Measurements from ENCODE around the gene LYSMD3.

Gene LYSMD3

DNA sequence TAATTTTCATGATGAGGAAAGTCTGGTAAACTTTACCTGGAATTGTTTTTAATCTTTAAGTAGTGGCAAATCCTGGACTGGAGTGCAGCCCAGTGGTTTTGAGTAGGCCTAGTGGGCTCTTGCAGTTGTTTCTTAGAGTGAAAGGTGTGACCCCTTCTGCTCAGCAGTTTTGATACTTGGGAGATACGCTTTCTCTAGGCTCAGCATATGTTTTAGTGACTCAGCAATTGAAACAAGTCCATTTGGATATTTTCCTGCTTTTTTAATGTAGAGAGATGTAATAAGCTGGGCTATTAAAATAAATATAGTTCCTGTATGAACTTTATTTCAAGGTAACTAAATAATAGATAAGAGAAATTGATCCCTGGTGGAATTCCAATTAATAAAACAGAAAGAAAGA, 48.7 kb downstream of the LYSMD3 start:
- no peak for DNase-seq (ENCODE audit: low read depth, low spot score)

DNA sequence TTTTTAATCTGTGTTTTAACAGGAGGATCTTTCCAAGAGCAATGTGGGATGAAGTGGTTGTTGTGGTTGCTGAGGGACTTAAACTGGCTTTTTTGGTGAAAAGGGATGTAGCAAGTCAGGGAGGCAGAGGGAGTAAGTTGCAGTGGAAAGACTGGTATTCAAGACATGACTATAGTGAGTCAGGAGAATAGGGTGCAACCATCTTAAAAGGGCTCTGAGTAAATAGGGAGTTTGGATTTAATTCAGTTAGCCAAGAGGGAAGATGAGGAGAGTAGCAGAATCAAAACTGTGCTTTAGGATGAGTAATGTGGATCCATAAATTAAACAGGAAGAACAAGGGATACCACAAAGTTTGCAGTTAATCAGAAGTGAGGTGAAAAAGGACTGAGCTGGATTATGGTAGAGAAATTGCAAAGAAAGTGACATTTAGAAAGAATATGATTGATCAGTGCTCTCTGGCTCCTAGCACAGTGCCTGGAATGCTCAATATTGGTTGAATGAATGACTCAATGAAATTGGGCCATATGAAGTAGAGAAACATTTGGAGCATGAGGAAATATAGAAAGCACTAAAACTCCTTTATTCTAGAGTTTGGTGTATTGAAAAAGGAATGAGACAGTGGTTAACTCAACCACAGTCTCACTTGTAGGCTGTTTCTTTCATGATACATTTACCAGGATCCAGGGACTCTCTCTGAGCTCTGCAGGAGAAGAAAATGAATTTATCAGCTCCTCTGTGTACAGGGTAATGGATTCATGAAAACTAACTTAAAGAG, 49.6 kb downstream of the LYSMD3 start:
- DNase-seq (ENCODE audit: low read depth, low spot score): no peak

DNA sequence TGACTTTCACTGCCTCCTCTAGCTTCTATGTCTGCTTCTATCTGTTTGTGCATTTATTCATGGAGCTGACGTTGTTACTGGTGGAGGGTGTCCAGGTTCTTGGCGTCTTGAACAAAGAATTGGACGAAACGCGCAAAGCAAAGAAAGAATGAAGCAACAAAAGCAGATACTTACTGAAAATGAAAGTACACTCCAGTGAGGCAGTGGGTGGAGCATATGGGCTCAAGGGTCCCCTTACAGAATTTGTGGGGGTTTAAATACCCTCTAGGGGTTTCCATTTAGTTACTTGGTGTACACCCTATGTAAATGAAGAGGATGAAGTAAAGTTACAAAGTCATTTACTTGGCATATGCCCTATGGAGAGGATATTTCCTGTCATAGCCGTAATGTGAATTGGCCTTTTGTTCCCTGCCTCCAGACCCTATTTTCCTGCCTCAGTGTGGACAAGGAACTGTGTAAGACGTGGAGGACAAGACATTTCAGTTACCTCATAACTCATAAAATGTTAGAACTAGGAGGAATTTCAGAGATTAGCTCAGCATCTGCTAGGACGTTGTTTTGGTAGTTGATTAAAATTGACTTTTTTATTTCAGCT, 51.7 kb downstream of the LYSMD3 start:
- DNase-seq (ENCODE audit: low read depth, low spot score): no peak

DNA sequence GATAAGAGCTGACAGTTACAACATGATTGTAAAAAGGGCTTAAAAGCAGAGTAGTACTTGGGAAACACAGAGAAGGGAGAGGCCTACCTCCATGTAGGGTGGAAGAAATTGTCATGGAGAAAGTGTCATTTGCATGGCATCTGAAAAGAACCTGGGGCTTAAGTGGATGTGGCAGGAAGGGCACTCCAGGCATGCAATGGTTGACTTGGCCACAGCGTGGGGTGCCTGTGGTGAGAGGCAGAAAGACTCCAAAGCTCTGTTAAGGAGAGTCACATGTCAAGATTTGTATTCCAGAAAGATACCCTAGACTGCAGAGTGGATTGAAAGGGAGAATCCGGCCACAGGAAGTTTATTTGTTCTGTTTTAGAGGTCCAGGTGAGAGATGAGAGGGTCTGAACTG, 52.3 kb downstream of the LYSMD3 start:
- no peak for DNase-seq (ENCODE audit: low read depth, low spot score)

DNA sequence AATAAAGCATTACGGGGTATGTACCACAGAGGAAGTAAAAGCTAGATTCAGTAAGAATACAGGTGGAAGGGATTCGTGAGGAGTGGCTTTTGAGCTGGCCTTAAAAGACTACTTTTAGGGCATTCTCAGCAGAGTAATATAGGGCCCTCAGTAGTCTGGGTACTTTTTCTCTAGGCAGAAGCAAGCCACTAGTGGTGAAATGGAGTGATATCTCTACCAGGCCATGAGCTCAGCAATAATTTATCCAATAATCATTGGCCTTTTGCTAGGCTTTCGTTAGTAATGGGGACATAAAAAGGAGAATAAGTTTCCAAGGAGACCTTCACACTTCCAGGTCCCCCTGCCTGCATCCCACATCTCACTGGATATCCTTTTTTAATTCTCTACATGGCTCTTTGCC, 53.0 kb downstream of the LYSMD3 start:
- no peak for DNase-seq (ENCODE audit: low read depth, low spot score)

DNA sequence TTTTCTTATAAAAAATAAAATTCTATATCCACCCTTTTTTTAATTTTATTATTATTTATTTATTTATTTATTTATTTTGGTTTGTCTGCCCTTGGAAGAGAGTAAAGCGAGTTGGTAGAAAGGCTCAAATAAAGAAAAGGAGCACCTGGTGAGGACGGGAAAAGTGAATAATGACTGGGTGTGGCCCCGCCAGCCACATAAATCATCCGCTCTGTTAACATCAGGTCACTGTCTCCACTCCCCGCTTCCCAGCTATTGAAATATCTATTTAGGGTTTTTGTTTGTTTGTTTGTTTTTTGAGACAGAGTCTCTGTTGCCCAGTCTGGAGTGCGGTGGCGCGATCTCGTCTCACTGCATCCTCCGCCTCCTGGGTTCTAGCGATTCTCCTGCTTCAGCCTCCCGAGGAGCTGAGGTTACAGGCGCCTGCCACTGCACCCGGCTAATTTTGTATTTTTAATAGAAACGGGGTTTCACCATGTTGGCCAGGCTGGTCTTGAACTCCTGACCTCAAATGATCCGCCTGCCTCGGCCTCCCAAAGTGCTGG, 53.9 kb downstream of the LYSMD3 start:
- DNase-seq (ENCODE audit: low read depth, low spot score): no peak

DNA sequence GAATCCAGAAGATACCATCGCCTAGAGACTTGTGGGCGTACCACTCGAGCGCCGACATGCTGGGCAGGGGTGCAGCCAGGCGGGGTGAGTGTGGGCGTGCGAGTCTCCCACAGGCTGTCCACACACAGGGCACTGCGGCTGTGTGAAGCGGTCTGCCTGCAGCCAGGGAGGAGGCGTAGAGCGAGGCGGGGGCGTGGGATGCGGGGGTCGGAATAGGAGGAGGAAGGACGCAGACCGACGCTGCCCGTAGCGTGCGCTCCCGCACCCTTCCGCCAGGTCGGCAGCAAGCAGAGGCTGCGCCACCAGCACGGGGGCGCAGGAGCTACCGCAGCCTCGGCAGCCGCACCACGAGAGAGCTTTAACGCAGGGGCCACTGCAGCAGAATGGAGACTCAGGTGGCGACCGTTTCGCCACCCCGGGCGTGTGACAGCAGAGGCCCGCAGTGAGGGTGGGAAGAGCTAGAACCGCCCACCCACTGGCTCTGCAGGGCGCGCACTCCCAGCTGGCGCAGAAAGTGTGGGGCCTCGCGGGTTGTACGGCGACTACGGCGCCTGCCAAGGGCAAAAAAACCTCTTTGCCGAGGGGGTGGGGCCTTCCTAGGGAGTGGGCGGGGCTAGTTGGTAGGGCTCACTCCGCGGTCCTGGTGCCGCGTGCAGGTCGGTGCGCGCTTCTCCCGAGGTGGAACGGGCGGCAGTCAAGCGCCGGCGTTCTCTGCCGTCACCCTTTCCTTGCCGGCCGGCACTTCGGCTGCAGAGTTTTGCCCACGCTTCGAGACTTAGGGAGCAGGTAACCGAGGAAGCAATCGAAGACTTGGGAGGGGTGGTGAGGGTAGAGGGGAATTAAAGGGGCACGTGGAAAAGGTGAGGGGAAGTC, 54.9 kb downstream of the LYSMD3 start, which contains the start of the genes MBLAC2 and POLR3G:
TSS of gene MBLAC2 (minus strand) at position 537 of the 873 bp plus-strand sequence. CDS start at position 58, 479 bp downstream.
TSS of gene POLR3G (plus strand) at position 630 of the 873 bp plus-strand sequence. CDS start 10,704 bp downstream, outside the sequence.
- DNase-seq (ENCODE audit: low read depth, low spot score): peak; percentile 69

DNA sequence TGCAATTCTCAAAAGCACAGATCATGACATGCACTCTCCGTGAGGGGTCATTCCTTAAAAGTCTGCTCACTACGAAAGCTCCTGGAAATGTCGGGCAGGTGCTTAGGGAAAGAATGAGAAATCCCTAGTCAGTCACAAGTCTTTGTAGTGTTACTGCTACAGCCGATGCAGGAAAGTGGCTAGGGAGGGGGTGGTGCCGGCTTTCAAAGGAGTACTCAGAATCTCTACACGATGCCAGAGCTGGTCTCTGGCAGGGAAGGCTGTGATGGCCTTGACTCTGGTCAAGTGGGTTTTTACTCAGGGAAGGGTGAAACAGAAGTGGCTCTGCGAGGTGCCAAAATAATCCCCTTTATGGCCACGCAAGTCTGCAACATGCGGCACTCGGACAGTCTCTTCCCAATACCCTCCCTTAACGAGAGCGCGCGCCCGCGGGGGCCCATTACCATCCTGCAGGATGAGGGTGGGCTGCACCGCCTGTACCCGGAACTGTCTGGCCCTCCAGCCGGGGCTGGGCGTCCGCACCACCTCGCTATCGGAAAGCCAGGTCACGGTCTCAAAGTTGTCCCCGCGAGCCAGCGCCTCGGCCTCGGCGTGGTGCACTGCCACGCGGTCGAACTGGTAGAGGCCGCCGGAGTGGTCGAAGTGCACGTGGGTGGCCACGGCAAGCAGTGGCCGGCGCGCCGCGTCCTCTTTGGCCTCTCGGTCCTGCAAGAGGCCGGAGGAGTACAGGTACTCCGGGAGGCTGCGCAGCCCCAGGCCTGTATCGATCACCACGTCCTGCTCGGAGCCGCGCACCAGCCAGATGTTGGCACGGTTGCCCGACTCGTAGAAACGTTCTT, 55.8 kb downstream of the LYSMD3 start:
- DNase-seq (ENCODE audit: low read depth, low spot score): no peak

DNA sequence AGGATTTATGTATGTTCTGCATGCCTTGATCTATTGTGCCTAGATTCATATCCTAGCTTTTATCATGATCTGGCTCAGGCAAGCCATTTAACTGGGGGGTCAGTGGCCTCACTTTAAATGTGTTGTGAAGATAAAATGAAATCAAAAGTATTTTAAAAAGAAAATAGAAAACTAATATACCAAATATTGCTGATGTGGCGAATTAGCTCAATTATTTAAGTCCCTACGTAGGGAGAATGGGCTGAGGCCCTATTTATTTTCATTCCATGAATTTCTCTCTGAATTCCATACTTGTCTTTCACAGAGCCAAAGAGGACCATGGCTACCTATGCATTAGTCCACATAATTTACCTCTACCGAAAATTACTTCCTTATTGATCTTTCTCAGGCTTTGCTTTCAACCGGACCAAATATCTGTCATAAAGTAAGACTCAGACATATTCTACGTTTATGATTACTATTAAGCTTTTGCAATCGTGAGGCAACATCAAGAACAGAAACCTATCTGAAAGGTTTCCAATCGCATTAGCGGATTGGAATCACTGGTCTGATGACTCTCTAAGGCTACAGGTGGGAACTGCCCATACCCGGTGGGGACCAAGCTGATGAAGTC, 56.5 kb downstream of the LYSMD3 start:
- no peak for DNase-seq (ENCODE audit: low read depth, low spot score)
